Measurements from ENCODE around the gene RNF7. TPM values are rescaled to one million over a fixed set of nuclear protein-coding genes. Genes with fewer than 3 reads are reported as not detected.

The RNF7 gene
- total and polyA plus RNA-seq, 9 of the 15 experiments (the other 6 are each of a cell fraction or from before 2014, with no cell fraction given) = 38.8 to 133 (median 80.5) TPM

DNA sequence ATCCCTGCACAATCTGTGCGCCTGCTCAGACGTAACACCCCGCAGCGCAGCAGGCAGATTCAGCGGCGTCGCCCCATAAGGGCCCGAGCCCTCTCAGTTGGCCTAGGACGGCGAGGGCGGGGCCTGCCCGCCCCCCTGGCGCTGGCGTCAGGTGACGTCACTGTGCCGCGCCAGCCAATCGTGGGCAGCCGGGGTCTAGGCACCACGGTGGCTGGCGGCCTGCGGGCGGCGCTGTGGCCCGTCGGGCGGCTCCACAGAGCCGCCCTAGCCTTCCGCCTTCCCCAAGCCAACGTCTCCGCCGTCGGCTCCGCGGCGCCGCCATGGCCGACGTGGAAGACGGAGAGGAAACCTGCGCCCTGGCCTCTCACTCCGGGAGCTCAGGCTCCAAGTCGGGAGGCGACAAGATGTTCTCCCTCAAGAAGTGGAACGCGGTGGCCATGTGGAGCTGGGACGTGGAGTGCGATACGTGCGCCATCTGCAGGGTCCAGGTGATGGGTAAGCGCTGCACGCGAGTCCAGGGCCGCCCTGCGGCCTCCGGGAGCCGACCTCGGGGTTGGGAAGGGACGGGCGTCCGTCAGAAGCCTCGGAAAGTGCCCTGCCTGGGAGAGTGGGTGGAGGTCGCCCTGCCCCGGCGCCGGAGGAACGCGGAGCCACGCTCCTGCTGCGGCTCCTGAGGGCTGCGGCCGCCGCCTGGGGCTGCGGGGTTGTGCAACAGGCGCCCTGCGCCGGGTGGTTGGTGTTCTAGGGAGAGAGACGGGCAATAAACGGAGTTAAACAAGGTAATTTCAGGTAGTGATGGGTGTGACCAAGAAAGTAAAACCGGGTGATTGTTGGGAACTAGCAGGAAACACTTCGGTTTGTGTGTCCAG is at the start of gene RNF7 (continued):
- TF ChIP-seq, protein P1, sequence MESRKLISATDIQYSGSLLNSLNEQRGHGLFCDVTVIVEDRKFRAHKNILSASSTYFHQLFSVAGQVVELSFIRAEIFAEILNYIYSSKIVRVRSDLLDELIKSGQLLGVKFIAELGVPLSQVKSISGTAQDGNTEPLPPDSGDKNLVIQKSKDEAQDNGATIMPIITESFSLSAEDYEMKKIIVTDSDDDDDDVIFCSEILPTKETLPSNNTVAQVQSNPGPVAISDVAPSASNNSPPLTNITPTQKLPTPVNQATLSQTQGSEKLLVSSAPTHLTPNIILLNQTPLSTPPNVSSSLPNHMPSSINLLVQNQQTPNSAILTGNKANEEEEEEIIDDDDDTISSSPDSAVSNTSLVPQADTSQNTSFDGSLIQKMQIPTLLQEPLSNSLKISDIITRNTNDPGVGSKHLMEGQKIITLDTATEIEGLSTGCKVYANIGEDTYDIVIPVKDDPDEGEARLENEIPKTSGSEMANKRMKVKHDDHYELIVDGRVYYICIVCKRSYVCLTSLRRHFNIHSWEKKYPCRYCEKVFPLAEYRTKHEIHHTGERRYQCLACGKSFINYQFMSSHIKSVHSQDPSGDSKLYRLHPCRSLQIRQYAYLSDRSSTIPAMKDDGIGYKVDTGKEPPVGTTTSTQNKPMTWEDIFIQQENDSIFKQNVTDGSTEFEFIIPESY (CRISPR knock-in tag; IDR thresholded peaks at IDR 0.05) = no peak; the same call in 1 of the 2 replicates
- TF ChIP-seq, protein P2, sequence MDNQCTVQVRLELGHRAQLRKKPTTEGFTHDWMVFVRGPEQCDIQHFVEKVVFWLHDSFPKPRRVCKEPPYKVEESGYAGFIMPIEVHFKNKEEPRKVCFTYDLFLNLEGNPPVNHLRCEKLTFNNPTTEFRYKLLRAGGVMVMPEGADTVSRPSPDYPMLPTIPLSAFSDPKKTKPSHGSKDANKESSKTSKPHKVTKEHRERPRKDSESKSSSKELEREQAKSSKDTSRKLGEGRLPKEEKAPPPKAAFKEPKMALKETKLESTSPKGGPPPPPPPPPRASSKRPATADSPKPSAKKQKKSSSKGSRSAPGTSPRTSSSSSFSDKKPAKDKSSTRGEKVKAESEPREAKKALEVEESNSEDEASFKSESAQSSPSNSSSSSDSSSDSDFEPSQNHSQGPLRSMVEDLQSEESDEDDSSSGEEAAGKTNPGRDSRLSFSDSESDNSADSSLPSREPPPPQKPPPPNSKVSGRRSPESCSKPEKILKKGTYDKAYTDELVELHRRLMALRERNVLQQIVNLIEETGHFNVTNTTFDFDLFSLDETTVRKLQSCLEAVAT (IDR thresholded peaks at IDR 0.05) = 0 out of 4 replicates have a peak, but pooled peaks have one; percentile 11 to 33
- TF ChIP-seq KLF13 (tag; IDR thresholded peaks at IDR 0.05; ENCODE audit: borderline replicate concordance, low read depth) (peak; percentile 58; the same call in 1 of the 2 replicates), NEUROD1 (IDR thresholded peaks at IDR 0.05; ENCODE audit: borderline replicate concordance, low read depth, low read length, partially characterized antibody) (peak; percentile 68), RAD51 (IDR thresholded peaks at IDR 0.05; ENCODE audit: borderline replicate concordance, low read depth) (no peak), SRSF3 (IDR thresholded peaks at IDR 0.05; ENCODE audit: insufficient read depth, low read length) (no peak), RBM15 (IDR thresholded peaks at IDR 0.05; ENCODE audit: insufficient read depth, low read length) (no peak)
- TF ChIP-seq, protein P3, sequence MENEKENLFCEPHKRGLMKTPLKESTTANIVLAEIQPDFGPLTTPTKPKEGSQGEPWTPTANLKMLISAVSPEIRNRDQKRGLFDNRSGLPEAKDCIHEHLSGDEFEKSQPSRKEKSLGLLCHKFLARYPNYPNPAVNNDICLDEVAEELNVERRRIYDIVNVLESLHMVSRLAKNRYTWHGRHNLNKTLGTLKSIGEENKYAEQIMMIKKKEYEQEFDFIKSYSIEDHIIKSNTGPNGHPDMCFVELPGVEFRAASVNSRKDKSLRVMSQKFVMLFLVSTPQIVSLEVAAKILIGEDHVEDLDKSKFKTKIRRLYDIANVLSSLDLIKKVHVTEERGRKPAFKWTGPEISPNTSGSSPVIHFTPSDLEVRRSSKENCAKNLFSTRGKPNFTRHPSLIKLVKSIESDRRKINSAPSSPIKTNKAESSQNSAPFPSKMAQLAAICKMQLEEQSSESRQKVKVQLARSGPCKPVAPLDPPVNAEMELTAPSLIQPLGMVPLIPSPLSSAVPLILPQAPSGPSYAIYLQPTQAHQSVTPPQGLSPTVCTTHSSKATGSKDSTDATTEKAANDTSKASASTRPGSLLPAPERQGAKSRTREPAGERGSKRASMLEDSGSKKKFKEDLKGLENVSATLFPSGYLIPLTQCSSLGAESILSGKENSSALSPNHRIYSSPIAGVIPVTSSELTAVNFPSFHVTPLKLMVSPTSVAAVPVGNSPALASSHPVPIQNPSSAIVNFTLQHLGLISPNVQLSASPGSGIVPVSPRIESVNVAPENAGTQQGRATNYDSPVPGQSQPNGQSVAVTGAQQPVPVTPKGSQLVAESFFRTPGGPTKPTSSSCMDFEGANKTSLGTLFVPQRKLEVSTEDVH (IDR thresholded peaks at IDR 0.05; ENCODE audit: low read depth, partially characterized antibody) = no peak
- TF ChIP-seq, protein P4, sequence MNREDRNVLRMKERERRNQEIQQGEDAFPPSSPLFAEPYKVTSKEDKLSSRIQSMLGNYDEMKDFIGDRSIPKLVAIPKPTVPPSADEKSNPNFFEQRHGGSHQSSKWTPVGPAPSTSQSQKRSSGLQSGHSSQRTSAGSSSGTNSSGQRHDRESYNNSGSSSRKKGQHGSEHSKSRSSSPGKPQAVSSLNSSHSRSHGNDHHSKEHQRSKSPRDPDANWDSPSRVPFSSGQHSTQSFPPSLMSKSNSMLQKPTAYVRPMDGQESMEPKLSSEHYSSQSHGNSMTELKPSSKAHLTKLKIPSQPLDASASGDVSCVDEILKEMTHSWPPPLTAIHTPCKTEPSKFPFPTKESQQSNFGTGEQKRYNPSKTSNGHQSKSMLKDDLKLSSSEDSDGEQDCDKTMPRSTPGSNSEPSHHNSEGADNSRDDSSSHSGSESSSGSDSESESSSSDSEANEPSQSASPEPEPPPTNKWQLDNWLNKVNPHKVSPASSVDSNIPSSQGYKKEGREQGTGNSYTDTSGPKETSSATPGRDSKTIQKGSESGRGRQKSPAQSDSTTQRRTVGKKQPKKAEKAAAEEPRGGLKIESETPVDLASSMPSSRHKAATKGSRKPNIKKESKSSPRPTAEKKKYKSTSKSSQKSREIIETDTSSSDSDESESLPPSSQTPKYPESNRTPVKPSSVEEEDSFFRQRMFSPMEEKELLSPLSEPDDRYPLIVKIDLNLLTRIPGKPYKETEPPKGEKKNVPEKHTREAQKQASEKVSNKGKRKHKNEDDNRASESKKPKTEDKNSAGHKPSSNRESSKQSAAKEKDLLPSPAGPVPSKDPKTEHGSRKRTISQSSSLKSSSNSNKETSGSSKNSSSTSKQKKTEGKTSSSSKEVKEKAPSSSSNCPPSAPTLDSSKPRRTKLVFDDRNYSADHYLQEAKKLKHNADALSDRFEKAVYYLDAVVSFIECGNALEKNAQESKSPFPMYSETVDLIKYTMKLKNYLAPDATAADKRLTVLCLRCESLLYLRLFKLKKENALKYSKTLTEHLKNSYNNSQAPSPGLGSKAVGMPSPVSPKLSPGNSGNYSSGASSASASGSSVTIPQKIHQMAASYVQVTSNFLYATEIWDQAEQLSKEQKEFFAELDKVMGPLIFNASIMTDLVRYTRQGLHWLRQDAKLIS (CRISPR knock-in tag; IDR thresholded peaks at IDR 0.05) = peak; percentile 82; the same call in 1 of the 2 replicates
- TF ChIP-seq, protein P5, sequence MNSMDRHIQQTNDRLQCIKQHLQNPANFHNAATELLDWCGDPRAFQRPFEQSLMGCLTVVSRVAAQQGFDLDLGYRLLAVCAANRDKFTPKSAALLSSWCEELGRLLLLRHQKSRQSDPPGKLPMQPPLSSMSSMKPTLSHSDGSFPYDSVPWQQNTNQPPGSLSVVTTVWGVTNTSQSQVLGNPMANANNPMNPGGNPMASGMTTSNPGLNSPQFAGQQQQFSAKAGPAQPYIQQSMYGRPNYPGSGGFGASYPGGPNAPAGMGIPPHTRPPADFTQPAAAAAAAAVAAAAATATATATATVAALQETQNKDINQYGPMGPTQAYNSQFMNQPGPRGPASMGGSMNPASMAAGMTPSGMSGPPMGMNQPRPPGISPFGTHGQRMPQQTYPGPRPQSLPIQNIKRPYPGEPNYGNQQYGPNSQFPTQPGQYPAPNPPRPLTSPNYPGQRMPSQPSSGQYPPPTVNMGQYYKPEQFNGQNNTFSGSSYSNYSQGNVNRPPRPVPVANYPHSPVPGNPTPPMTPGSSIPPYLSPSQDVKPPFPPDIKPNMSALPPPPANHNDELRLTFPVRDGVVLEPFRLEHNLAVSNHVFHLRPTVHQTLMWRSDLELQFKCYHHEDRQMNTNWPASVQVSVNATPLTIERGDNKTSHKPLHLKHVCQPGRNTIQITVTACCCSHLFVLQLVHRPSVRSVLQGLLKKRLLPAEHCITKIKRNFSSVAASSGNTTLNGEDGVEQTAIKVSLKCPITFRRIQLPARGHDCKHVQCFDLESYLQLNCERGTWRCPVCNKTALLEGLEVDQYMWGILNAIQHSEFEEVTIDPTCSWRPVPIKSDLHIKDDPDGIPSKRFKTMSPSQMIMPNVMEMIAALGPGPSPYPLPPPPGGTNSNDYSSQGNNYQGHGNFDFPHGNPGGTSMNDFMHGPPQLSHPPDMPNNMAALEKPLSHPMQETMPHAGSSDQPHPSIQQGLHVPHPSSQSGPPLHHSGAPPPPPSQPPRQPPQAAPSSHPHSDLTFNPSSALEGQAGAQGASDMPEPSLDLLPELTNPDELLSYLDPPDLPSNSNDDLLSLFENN (IDR thresholded peaks at IDR 0.05; ENCODE audit: low read depth in 2 of 2, low read length in 2 of 2) = peak in 1 of 2 experiments; percentile 16; a peak in 1 of 4 replicates

Data from K562 (cell line).